Smooth muscle cell (in vitro differentiated cells): ENCODE measurements around the gene PLXDC1. TPM values are rescaled to one million over a fixed set of nuclear protein-coding genes. Genes with fewer than 3 reads are reported as not detected.

Experiments used
- DNase-seq: peaks from one replicate; lab custom pipeline; 2025; ENCODE audit not compliant: unreplicated experiment; lab: John Stamatoyannopoulos, UW
- H2AFZ ChIP-seq: fragments of 200-600 bp; sonication (generic); 2 replicates; pipeline ENCODE4 v1.6.0; 2016; ENCODE audit warnings: antibody characterized with exemption, low read depth, mild to moderate bottlenecking
- H3F3A ChIP-seq: fragments of 200-600 bp; sonication (generic); 2 replicates; pipeline ENCODE4 v1.6.0; 2017; ENCODE audit warnings: antibody characterized with exemption, low read depth
- H3K27ac ChIP-seq: fragments of 200-600 bp; sonication (generic); 2 replicates; pipeline ENCODE4 v1.5.1; 2016; ENCODE audit warnings: low read depth, mild to moderate bottlenecking
- H3K27me3 ChIP-seq: fragments of 200-600 bp; sonication (generic); 2 replicates; pipeline ENCODE4 v1.6.1; 2016; ENCODE audit warnings: low read depth, mild to moderate bottlenecking
- H3K36me3 ChIP-seq: fragments of 200-600 bp; sonication (generic); 2 replicates; pipeline ENCODE4 v1.5.1; 2016; ENCODE audit warnings: low read depth
- H3K4me1 ChIP-seq: fragments of 200-600 bp; sonication (generic); 2 replicates; pipeline ENCODE4 v1.5.1; 2016; ENCODE audit warnings: low read depth
- H3K4me2 ChIP-seq: fragments of 200-600 bp; sonication (generic); 2 replicates; pipeline ENCODE4 v1.6.0; 2016; ENCODE audit warnings: mild to moderate bottlenecking
- H3K4me3 ChIP-seq: fragments of 200-600 bp; sonication (generic); 2 replicates; pipeline ENCODE4 v1.5.1; 2016; ENCODE audit warnings: mild to moderate bottlenecking
- H3K79me2 ChIP-seq: fragments of 200-600 bp; sonication (generic); 2 replicates; pipeline ENCODE4 v1.6.0; 2016; ENCODE audit warnings: low read depth, mild to moderate bottlenecking
- H3K9ac ChIP-seq: fragments of 200-600 bp; sonication (generic); 2 replicates; pipeline ENCODE4 v1.6.0; 2016; ENCODE audit warnings: low read depth
- H3K9me3 ChIP-seq: fragments of 200-600 bp; sonication (generic); replicated peaks from 2 replicates; pipeline ENCODE4 v1.5.1; 2016; ENCODE audit warnings: low read depth
- H4K20me1 ChIP-seq: fragments of 200-600 bp; sonication (generic); 2 replicates; pipeline ENCODE4 v1.6.0; 2016; ENCODE audit warnings: low read depth
- CTCF ChIP-seq: fragments of 200-600 bp; sonication (generic); IDR thresholded peaks from 2 replicates; pipeline ENCODE4 v1.5.1; 2017; ENCODE audit warnings: borderline replicate concordance, mild to moderate bottlenecking, antibody characterized with exemption; ENCODE audit not compliant: insufficient read depth, poor library complexity, severe bottlenecking
- WGBS: methylation state at CpG from one replicate; pipeline ENCODE4 v1.1.7; 2016; ENCODE audit warnings: low lambda C conversion rate; 5-methylcytosine and 5-hydroxymethylcytosine counted together
- polyA plus RNA-seq: library from polyadenylated mRNA; unstranded; fragments of >200 nt; fragmentation: Nextera tagmentation; extraction: Ambion mirVana; gene quantifications from 2 replicates; pipeline ENCODE4 v1.2.1, GENCODE V29; 2016
- total RNA-seq: library from RNA; depleted of rRNA; stranded (reverse); fragments of >200 nt; gene quantifications from 2 replicates; pipeline ENCODE4 v1.2.3, GENCODE V29; 2014

The PLXDC1 gene
- total and polyA plus RNA-seq, 2 experiments from 2014 or later = 17.4 to 18.5 TPM

GRCh38 chr17:39146273-39146672 lies 5.2 kb downstream of the PLXDC1 start:
- no peak for DNase-seq
- H4K20me1 ChIP-seq = no peaks in the 10 kb centered on the region
- no peaks in the 10 kb centered on the region for H3F3A ChIP-seq
- no peaks in the 10 kb centered on the region for H3K9me3 ChIP-seq
- TF ChIP-seq CTCF = no peak
- H3K9ac ChIP-seq = no peak overlapping the region
- H3K79me2 ChIP-seq = no peaks in the 10 kb centered on the region
- no peak overlapping the region for H2AFZ ChIP-seq
- 96% methylated on average over 3 of the region's 3 CpGs for WGBS
- H3K4me2 ChIP-seq = no peak overlapping the region
- H3K4me3 ChIP-seq = no peak overlapping the region
- peaks cover 11% of the 10 kb centered on the region for H3K27me3 ChIP-seq
- H3K27ac ChIP-seq = no peak overlapping the region
- no peaks in the 10 kb centered on the region for H3K36me3 ChIP-seq
- H3K4me1 ChIP-seq = no peaks in the 10 kb centered on the region

GRCh38 chr17:39145143-39145542 lies 6.3 kb downstream of the PLXDC1 start:
- no peak for TF ChIP-seq CTCF
- Histone ChIP-seq H3K4me2 (no peak overlapping the region), H3K36me3 (no peaks in the 10 kb centered on the region), H3K9ac (no peak overlapping the region), H3K27me3 (peaks cover under 1% of the 10 kb centered on the region), H3K9me3 (no peaks in the 10 kb centered on the region), H4K20me1 (no peaks in the 10 kb centered on the region), H3K4me3 (no peak overlapping the region), H3K79me2 (no peaks in the 10 kb centered on the region), H3K27ac (no peak overlapping the region), H3K4me1 (no peaks in the 10 kb centered on the region), H2AFZ (no peak overlapping the region), H3F3A (no peaks in the 10 kb centered on the region)
- no peak for DNase-seq
- WGBS = 91% methylated on average over 3 of the region's 3 CpGs

GRCh38 chr17:39144416-39144840 lies 7.0 kb downstream of the PLXDC1 start:
- no peaks in the 10 kb centered on the region for H4K20me1 ChIP-seq
- no peaks in the 10 kb centered on the region for H3K27me3 ChIP-seq
- no peaks in the 10 kb centered on the region for H3K9me3 ChIP-seq
- no peaks in the 10 kb centered on the region for H3K4me1 ChIP-seq
- no peak overlapping the region for H3K9ac ChIP-seq
- DNase-seq = no peak
- WGBS = 89% methylated on average over 9 of the region's 9 CpGs
- H3K36me3 ChIP-seq = no peaks in the 10 kb centered on the region
- H2AFZ ChIP-seq = no peak overlapping the region
- H3K79me2 ChIP-seq = no peaks in the 10 kb centered on the region
- no peak for TF ChIP-seq CTCF
- H3K4me2 ChIP-seq = no peak overlapping the region
- H3K4me3 ChIP-seq = no peak overlapping the region
- no peaks in the 10 kb centered on the region for H3F3A ChIP-seq
- H3K27ac ChIP-seq = no peak overlapping the region

GRCh38 chr17:39143552-39144093 lies 7.8 kb downstream of the PLXDC1 start:
- no peak for DNase-seq

More at GRCh38 chr17:39143552-39144093, 7.8 kb downstream of the PLXDC1 start:
- peaks cover 3% of the 10 kb centered on the region for H3F3A ChIP-seq
- no peak overlapping the region for H3K4me2 ChIP-seq
- H3K27me3 ChIP-seq = no peaks in the 10 kb centered on the region
- no peak overlapping the region for H3K9ac ChIP-seq
- peaks cover 4% of the 10 kb centered on the region for H3K4me1 ChIP-seq
- no peaks in the 10 kb centered on the region for H3K79me2 ChIP-seq
- H3K36me3 ChIP-seq = no peaks in the 10 kb centered on the region
- WGBS = 90% methylated on average over 7 of the region's 7 CpGs
- H3K4me3 ChIP-seq = no peak overlapping the region
- H2AFZ ChIP-seq = no peak overlapping the region
- no peak overlapping the region for H3K27ac ChIP-seq
- TF ChIP-seq CTCF = no peak
- no peaks in the 10 kb centered on the region for H4K20me1 ChIP-seq
- no peaks in the 10 kb centered on the region for H3K9me3 ChIP-seq
